ENCODE results near the gene HMGCS1. TPM values are rescaled to one million over a fixed set of nuclear protein-coding genes. Genes with fewer than 3 reads are reported as not detected.

HMGCS1 gene
- total and polyA plus RNA-seq, 2 of the 8 experiments (the other 6 are each of a cell fraction or from before 2014, with no cell fraction given) = 63.6 to 236 TPM

- TF ChIP-seq USF2 (IDR thresholded peaks at IDR 0.05; ENCODE audit: low read length) (no peak), TEAD4 (IDR thresholded peaks at IDR 0.05; ENCODE audit: low read depth, low read length) (no peak), HDAC2 (IDR thresholded peaks at IDR 0.05; ENCODE audit: borderline replicate concordance in 1 of 2, low read depth in 2 of 2, low read length in 2 of 2) (no peak)
Observed at GRCh38 chr5:43336159-43336558, 22.9 kb upstream of the HMGCS1 start (continued).

Measured in H1 (cell line).